ENCODE measurements around the gene TMEM38B. TPM values are rescaled to one million over a fixed set of nuclear protein-coding genes. Genes with fewer than 3 reads are reported as not detected.
"Not testable (repeated sequence)": the region's sequence is repeated elsewhere in the genome, so short reads cannot be mapped to it uniquely, and the experiment has no call there.

The TMEM38B gene
- total RNA-seq, 2 experiments from 2014 or later: 14.5 to 24.8 TPM

DNA sequence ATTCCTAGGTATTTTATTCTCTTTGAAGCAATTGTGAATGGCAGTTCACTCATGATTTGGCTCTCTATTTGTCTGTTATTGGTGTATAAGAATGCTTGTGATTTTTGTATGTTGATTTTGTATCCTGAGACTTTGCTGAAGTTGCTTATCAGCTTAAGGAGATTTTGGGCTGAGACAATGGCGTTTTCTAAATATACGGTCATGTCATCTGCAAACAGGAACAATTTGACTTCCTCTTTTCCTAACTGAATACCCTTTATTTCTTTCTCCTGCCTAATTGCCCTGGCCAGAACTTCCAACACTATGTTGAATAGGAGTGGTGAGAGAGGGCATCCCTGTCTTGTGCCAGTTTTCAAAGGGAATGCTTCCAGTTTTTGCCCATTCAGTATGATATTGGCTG, 92.5 kb downstream of the TMEM38B start:
- intact Hi-C loops (cut with DNase I, micrococcal nuclease); ATAC-seq: not testable (repeated sequence)
- H3K36me3 Mint-ChIP-seq (ENCODE audit: low read depth): peaks cover 67% of the 10 kb centered on the region

DNA sequence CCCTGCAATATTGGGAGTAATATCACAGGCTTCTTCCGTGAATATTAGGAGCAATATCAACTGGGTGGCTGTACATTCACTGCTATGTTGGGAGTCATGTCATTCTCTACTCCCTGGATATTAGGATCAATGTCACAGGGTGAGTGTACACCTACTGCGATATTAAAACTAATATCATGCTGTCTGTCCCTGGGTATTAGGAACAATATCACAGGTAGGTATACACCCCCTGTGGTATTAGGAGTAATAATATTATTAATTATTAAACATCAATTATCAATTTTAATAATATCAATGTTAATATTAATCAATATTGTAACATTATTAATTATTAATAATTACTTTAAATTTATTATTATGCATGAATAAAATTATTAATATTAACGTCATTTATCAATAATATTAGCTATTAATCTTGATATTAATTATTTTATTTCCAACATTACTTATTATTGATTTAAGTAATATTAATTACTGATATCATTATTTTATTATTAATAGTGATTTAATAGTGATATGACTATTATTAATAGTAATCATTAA, 121.9 kb downstream of the TMEM38B start:
- ChIA-PET CTCF (no interaction called here), POLR2A (no interaction called here)
- H3K36me3 Mint-ChIP-seq (ENCODE audit: low read depth): no peaks in the 10 kb centered on the region
- peaks cover 19% of the 10 kb centered on the region for H3K9me3 Mint-ChIP-seq (ENCODE audit: low read depth)
- intact Hi-C loops (cut with DNase I, micrococcal nuclease): no loop called here
- no peak overlapping the region for H3K27ac Mint-ChIP-seq
- no peaks in the 10 kb centered on the region for H3K27me3 Mint-ChIP-seq
- H3K4me1 Mint-ChIP-seq: no peaks in the 10 kb centered on the region
- no peak for DNase-seq
- ATAC-seq: no peak
- no peak overlapping the region for H3K4me3 Mint-ChIP-seq

More for the DNA sequence above, 92.5 kb downstream of the TMEM38B start:
- peaks cover 42% of the 10 kb centered on the region for H3K9me3 Mint-ChIP-seq (ENCODE audit: low read depth)
- DNase-seq, CTCF ChIA-PET, H3K27ac Mint-ChIP-seq, H3K27me3 Mint-ChIP-seq, H3K4me1 Mint-ChIP-seq, H3K4me3 Mint-ChIP-seq, POLR2A ChIA-PET: not testable (repeated sequence)

GRCh38 chr9:105816981-105817380, 122.6 kb downstream of the TMEM38B start:
- no peaks in the 10 kb centered on the region for H3K27me3 Mint-ChIP-seq
- no peak overlapping the region for H3K4me3 Mint-ChIP-seq
- CTCF ChIA-PET: no interaction called here
- H3K4me1 Mint-ChIP-seq: no peaks in the 10 kb centered on the region
- H3K9me3 Mint-ChIP-seq (ENCODE audit: low read depth): peaks cover 17% of the 10 kb centered on the region
- H3K27ac Mint-ChIP-seq: no peak overlapping the region
- POLR2A ChIA-PET: no interaction called here
- H3K36me3 Mint-ChIP-seq (ENCODE audit: low read depth): no peaks in the 10 kb centered on the region
- intact Hi-C loops (cut with DNase I, micrococcal nuclease): no loop called here
- ATAC-seq (no peak), DNase-seq (no peak)

DNA sequence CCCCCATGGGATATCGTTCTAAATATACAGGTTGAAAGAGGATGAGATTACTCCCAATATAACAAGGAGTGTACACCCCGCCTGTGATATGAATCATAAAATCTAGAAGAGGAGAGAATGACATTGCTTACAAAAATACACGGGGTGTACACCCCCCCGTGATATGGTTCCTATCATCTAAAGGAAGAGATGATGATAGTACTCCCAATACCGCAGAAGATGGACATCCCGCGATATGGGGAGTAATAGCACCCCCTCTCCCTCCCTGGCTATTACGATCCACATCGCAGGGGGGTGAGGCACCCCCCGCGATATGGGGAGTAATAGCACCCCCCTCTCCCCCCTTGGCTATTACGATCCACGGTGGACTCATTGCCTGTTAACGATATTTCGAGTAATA, 124.6 kb downstream of the TMEM38B start:
- ATAC-seq (peak; percentile 43), DNase-seq (no peak)
- H3K4me3 Mint-ChIP-seq: no peak overlapping the region
- no peaks in the 10 kb centered on the region for H3K27me3 Mint-ChIP-seq
- intact Hi-C loops (cut with DNase I, micrococcal nuclease): no loop called here
- ChIA-PET CTCF (no interaction called here), POLR2A (no interaction called here)
- H3K9me3 Mint-ChIP-seq (ENCODE audit: low read depth): peaks cover 17% of the 10 kb centered on the region
- no peak overlapping the region for H3K27ac Mint-ChIP-seq
- H3K36me3 Mint-ChIP-seq (ENCODE audit: low read depth): no peaks in the 10 kb centered on the region
- no peaks in the 10 kb centered on the region for H3K4me1 Mint-ChIP-seq

DNA sequence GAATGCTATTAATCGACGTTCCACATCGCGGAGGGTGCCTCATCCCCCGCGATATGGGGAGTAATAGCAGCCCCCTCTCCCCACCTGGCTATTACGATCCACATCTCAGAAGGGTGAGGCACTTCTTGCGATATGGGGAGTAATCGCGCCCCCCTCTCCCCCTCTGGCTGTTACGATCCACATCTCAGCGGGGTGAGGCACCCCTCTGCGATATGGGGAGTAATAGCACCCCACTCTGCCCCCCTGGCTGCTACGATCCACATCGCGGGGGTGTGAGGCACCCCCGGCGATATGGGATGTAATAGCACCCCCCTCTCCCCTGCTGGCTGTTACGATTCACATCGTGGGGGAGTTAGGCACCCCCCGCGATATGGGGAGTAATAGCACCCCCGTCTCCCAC, 128.5 kb downstream of the TMEM38B start:
- no peak overlapping the region for H3K27ac Mint-ChIP-seq

More for the DNA sequence above, 128.5 kb downstream of the TMEM38B start:
- no peaks in the 10 kb centered on the region for H3K36me3 Mint-ChIP-seq (ENCODE audit: low read depth)
- no peak for ATAC-seq
- ChIA-PET CTCF (no interaction called here), POLR2A (no interaction called here)
- no peak overlapping the region for H3K4me3 Mint-ChIP-seq
- no peak for DNase-seq
- peaks cover 16% of the 10 kb centered on the region for H3K9me3 Mint-ChIP-seq (ENCODE audit: low read depth)
- H3K4me1 Mint-ChIP-seq: no peaks in the 10 kb centered on the region
- no peaks in the 10 kb centered on the region for H3K27me3 Mint-ChIP-seq
- intact Hi-C loops (cut with DNase I, micrococcal nuclease): no loop called here

Other genes starting within 250 kb of the TMEM38B start
- gene FSD1L, start 246.5 kb upstream of the TMEM38B start, total RNA-seq: 1 to 10 TPM; 2.4 to 3.0 TPM
- 10 to 100 TPM; 12.1 to 16.0 TPM for gene FKTN, start 136.4 kb upstream of the TMEM38B start, total RNA-seq
- gene TAL2, start 32.1 kb upstream of the TMEM38B start, total RNA-seq: not detected

Data from activated CD4-positive, alpha-beta T cell treated with anti-CD3 and anti-CD28 coated beads for 36 hours (primary cell).